ENCODE results near the gene MED26.

The MED26 gene

DNA sequence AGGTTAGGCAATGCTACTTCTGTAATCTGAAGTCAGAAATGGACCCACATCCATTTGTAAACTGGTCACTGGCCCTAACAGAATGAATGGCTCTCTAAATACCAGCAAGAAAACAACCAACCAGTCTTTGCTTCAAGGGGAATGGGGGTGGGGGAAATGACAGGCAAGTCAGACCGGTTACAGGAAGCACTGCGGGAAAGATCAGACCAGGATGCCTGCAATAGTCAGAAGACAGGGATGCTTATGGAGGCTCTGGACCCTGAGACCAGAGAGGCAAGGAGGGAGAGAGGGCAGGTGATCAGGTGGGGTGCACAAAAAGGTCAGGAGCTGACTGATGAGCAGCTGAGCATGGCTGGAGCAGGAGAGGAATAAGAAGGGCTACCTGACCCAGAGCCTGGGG lies 13.1 kb downstream of the MED26 start:
- no peaks in the 10 kb centered on the region for H3K27me3 Mint-ChIP-seq
- H3K27ac Mint-ChIP-seq: peak overlapping the region; percentile 58
- no peaks in the 10 kb centered on the region for H3K36me3 Mint-ChIP-seq
- CTCF ChIA-PET: interaction anchor here (0.6 kb wide), 1 partner anchor 638 kb away, joined by 3 read pairs; no protein-coding TSS in a partner anchor
- H3K4me3 Mint-ChIP-seq: no peak overlapping the region
- no peak for DNase-seq
- no peaks in the 10 kb centered on the region for H3K9me3 Mint-ChIP-seq
- peaks cover 63% of the 10 kb centered on the region for H3K4me1 Mint-ChIP-seq

DNA sequence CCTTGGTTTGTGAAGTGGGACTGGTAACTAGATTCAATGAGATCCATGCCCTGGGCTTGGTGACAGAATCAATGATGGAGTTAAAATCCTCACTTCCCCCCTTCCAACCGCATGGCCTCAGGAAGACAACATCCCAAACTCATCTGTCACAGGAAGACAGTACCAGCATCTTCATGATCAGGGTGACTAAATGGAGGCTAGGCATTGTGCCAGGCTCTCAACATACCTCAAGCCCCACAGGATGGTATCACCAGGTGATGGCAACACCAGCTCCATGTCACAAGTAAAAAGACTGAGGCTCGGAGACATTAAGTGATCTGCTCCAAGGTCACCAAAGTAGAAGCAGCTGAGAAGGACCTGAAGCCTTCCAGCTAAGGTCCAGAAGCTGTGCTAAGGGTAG lies 14.2 kb downstream of the MED26 start:
- H3K36me3 Mint-ChIP-seq: no peaks in the 10 kb centered on the region
- no peak for DNase-seq
- H3K9me3 Mint-ChIP-seq: no peaks in the 10 kb centered on the region
- H3K27ac Mint-ChIP-seq: no peak overlapping the region
- peaks cover 66% of the 10 kb centered on the region for H3K4me1 Mint-ChIP-seq
- CTCF ChIA-PET: interaction anchor here (0.6 to 1.0 kb wide), 2 partner anchors 86 to 109 kb away, joined by 3 read pairs; no protein-coding TSS in a partner anchor
- no peak overlapping the region for H3K4me3 Mint-ChIP-seq
- H3K27me3 Mint-ChIP-seq: no peaks in the 10 kb centered on the region

DNA sequence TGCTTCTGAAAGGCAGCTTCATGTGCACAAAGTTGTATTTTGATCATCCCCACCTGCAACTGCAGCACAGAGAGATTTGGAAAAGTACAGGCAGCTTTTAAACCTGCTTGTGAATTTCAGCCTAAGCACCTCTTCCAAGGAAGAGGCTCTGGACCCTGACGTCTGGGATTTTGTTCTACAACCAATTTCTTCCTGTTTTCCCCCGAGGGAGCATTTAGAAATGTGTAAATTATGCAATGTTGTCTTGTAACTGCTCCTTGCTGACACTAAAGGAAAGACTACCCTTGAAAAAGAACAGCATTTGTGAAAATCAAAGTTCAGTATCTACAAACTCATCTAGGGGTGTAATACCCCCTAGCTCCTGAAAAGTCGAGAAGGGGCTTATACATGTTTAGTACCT lies 15.4 kb downstream of the MED26 start:
- CTCF ChIA-PET: interaction anchor here (1.0 to 1.3 kb wide), 3 partner anchors 12 to 70 kb away, joined by 3 to 5 read pairs (median 4); no protein-coding TSS in a partner anchor
- H3K9me3 Mint-ChIP-seq: no peaks in the 10 kb centered on the region
- H3K27me3 Mint-ChIP-seq: no peaks in the 10 kb centered on the region
- no peak for DNase-seq
- H3K4me1 Mint-ChIP-seq: peaks cover 69% of the 10 kb centered on the region
- H3K36me3 Mint-ChIP-seq: peaks cover 2% of the 10 kb centered on the region
- H3K4me3 Mint-ChIP-seq: no peak overlapping the region
- H3K27ac Mint-ChIP-seq: no peak overlapping the region

DNA sequence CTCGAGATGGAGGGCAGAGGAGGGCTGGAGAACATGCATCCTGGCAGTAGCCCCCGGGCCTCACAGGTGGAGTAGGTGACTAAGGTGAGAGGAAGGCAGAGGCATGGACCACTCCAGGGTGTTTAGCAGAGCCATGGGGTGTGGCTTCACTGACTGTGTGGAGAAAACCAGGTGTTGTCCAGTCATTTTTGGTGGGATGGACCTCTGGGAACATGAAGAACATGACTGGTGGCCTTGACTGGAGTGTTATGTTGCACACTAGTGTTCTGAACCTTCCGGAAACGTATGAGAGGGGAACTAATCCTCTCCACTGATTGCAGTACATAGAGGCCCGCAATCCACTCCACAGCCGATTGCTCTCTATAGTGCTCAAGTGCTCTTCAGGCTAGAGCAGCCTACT lies 16.9 kb downstream of the MED26 start:
- no peak for DNase-seq
- no peaks in the 10 kb centered on the region for H3K9me3 Mint-ChIP-seq
- no peaks in the 10 kb centered on the region for H3K27me3 Mint-ChIP-seq
- no peak overlapping the region for H3K27ac Mint-ChIP-seq
- peaks cover 59% of the 10 kb centered on the region for H3K4me1 Mint-ChIP-seq
- H3K4me3 Mint-ChIP-seq: no peak overlapping the region
- H3K36me3 Mint-ChIP-seq: peaks cover 2% of the 10 kb centered on the region
- CTCF ChIA-PET: no interaction called here

DNA sequence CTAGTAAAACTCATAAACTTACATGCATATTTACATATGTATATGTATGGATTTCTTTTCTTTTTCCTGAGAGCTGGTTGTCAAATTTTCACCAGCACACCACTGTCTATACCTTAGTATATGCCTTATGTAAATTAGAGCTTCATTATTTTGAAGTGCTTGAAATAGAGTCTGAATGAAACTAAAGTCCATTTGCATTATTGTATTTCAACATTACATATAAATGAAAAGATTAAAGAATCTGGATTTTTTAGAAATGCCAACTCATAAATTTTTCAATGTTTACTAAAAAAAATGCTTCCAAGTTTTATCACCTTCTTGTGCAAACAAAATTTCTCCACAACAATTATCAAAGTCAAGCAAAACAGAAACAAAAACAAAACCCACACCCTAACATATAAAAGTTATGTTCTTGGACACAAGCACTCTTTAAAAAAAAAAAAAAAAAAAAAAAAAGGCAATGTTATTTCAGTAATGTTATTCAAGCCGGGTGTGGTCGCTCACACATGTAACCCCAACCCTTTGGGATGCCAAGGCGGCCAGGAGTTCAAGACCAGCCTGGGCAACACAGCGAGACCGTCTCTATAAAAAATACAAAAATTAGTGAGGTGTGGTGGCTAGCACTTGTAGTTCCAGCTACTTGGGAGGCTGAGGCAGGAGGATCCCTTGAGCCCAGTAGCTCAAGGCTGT lies 18.3 kb downstream of the MED26 start:
- Mint-ChIP-seq H3K36me3 (peaks cover 2% of the 10 kb centered on the region), H3K4me3 (no peak overlapping the region), H3K27me3 (no peaks in the 10 kb centered on the region), H3K4me1 (peaks cover 45% of the 10 kb centered on the region), H3K27ac (peak overlapping the region; percentile 51), H3K9me3 (no peaks in the 10 kb centered on the region)
- no peak for DNase-seq
- CTCF ChIA-PET: no interaction called here

DNA sequence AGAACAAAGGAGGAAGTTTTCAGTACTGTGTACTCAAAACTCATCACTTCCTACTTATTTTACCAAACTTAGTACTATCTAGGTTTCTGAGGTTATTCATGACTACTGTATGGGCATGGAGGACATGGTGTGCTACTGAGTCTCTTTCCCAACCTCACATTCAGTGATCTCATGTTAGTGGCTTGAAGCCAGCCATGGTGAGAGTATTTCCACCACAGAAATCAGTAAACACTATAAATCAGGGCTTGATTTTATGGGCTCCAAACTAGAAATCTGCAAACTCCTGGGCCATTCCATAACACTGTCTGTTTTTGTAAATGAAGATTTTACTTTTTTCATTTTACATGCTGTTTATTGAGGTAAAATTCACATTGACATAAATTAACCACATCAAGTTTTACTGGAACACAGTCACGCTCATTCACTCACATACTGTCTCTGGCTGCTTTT lies 19.7 kb downstream of the MED26 start:
- Mint-ChIP-seq H3K4me1 (peaks cover 37% of the 10 kb centered on the region), H3K27ac (peak overlapping the region; percentile 64), H3K4me3 (no peak overlapping the region), H3K27me3 (no peaks in the 10 kb centered on the region), H3K9me3 (no peaks in the 10 kb centered on the region), H3K36me3 (peaks cover 2% of the 10 kb centered on the region)
- DNase-seq: no peak
- CTCF ChIA-PET: no interaction called here

DNA sequence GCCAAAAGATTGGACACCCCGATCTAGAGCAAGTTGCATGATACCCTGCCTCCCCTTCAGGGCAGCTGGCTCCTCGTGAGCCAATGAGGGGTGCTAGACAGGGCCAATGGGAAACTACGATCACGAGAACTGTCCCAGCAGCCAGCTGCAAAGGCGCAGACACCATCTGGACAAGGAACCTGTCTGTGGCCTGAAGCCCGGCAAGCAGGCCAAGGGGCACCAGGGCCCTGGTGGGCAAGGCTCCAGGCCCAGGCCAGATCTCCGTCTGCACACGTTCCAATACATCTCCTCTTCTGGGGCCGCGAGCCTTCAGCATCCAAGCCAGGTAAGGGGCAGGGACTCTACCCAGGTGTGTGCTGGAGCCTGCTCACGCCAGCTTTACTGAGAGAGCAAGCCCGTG lies 20.2 kb downstream of the MED26 start:
- H3K9me3 Mint-ChIP-seq: no peaks in the 10 kb centered on the region
- peaks cover 2% of the 10 kb centered on the region for H3K36me3 Mint-ChIP-seq
- CTCF ChIA-PET: no interaction called here
- H3K27me3 Mint-ChIP-seq: no peaks in the 10 kb centered on the region
- no peak overlapping the region for H3K4me3 Mint-ChIP-seq
- H3K4me1 Mint-ChIP-seq: peaks cover 37% of the 10 kb centered on the region
- DNase-seq: no peak
- no peak overlapping the region for H3K27ac Mint-ChIP-seq

DNA sequence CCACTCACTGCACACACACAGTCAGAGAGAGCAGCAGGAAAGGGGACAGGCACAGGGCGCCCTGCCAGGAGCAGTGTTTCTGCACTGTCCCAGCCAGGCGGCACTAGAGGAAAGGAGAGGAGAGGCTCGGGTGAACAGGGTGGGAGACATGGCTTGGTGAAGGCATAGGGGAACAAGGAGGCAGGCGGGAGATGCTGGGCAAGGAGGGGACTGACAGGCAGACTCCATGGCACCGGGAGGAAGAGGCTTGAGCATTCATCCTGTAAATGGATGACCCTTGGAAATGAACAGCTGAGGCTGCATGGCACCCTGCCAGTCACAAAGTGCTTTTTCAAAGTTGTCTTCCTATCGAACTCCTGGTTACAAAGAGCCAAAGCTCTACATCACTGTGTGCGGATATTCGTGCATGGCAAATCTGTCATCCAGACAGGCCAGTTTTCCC lies 22.4 kb downstream of the MED26 start:
- Mint-ChIP-seq H3K27me3 (no peaks in the 10 kb centered on the region), H3K36me3 (peaks cover 2% of the 10 kb centered on the region), H3K27ac (no peak overlapping the region), H3K9me3 (no peaks in the 10 kb centered on the region), H3K4me1 (peaks cover 17% of the 10 kb centered on the region), H3K4me3 (no peak overlapping the region)
- CTCF ChIA-PET: no interaction called here
- DNase-seq: no peak

DNA sequence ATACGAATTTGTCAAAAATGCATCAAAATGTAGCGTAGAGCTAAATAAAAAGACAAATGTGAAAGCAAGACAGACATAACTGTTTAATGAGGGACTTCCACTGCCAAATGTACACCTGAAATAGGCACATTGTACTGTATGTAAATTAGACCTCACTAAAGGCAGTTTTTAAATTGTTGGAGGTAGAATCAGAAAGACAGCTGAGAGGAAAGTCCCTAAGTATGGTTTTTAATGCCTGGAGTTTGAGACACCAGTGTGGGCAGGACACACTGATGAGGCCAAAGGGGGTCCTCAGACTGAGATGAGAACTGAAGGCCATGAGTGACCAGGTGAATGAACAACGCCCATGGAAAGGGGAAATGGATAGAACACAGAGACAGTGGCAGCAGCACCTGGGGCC lies 22.9 kb downstream of the MED26 start:
- no peak for DNase-seq
- Mint-ChIP-seq H3K4me3 (no peak overlapping the region), H3K36me3 (peaks cover 2% of the 10 kb centered on the region), H3K4me1 (peaks cover 14% of the 10 kb centered on the region), H3K27ac (no peak overlapping the region), H3K9me3 (no peaks in the 10 kb centered on the region), H3K27me3 (no peaks in the 10 kb centered on the region)
- CTCF ChIA-PET: no interaction called here

DNA sequence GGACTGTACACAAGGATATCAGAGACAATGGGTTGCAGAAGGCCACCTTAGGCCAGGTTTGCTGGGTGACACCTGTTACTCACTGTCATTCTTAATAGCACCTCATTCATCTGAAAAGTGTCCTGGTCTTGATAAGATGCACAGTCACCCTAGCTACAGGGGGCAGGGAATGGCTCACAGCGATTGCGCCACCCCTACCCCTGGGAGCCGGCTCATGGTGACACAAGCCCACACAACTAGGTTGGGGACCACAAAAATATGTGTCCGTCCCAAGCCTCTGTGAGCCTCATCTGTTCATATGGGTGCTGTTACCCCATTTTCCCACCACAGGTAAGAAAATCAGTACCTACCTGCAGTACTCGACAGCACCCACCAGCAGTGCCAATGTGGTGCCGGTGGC lies 23.4 kb downstream of the MED26 start:
- Mint-ChIP-seq H3K27ac (no peak overlapping the region), H3K4me1 (peaks cover 10% of the 10 kb centered on the region), H3K36me3 (peaks cover 2% of the 10 kb centered on the region), H3K9me3 (no peaks in the 10 kb centered on the region), H3K27me3 (no peaks in the 10 kb centered on the region), H3K4me3 (no peak overlapping the region)
- DNase-seq: no peak
- CTCF ChIA-PET: no interaction called here

DNA sequence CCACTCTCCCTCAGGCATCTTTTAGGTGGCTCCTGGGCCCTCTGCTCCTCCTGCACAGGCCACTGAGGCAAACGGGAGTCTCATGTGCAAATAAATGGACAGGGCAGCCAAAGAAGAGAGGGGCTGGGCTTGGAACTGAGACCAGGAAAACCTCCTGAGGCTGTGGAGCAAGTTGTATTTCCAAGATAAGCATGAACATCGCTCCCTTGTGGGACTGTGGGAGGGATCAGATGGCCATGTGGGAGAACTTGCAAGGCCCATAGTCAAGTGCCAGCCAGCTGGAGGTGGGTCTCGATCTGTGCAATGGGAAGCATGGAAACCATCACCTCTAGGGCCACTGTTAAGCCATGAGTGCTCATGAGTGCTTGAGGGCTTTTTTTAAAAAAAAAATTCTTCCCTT lies 24.9 kb downstream of the MED26 start:
- H3K27me3 Mint-ChIP-seq: no peaks in the 10 kb centered on the region
- no peak overlapping the region for H3K4me3 Mint-ChIP-seq
- no peaks in the 10 kb centered on the region for H3K9me3 Mint-ChIP-seq
- peaks cover 7% of the 10 kb centered on the region for H3K4me1 Mint-ChIP-seq
- H3K27ac Mint-ChIP-seq: no peak overlapping the region
- H3K36me3 Mint-ChIP-seq: no peaks in the 10 kb centered on the region
- no peak for DNase-seq
- CTCF ChIA-PET: no interaction called here

DNA sequence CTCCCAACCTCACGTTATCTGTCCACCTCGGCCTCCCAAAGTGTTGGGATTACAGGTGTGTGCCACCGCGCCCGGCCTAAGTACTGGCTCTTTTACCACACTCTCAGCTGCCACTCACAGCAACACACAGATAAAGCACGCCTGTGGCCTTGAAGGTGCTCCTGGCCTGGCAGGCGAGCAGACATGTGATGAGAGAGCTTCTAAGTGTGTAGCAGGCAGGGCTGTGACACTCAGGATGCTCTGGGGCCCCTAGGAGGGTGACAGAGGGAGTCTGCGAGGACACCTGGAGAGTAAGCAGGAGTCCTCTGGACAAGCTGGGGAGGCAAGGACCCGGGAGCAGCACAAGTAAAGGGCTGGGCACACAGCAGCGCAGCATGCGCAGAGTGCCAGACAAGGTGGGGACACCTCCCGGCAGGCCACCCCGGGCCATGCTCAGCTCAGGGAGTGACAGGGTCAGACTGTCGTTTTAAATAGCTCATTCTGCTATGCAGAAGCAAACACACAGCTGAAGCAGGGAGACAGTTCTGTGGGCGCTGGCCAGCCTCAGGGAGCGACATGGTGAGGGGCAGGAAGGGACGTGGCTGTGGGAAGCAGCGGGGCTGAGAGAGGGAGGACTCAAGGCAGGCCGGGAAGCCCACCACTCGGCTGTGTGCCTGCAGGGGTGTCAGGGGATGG lies 26.5 kb downstream of the MED26 start:
- DNase-seq: no peak
- Mint-ChIP-seq H3K36me3 (peaks cover 1% of the 10 kb centered on the region), H3K4me3 (no peak overlapping the region), H3K9me3 (no peaks in the 10 kb centered on the region), H3K27ac (no peak overlapping the region), H3K27me3 (no peaks in the 10 kb centered on the region), H3K4me1 (peaks cover 16% of the 10 kb centered on the region)
- CTCF ChIA-PET: interaction anchor here (1.1 kb wide), 1 partner anchor 15 kb away, joined by 3 read pairs; no protein-coding TSS in a partner anchor

DNA sequence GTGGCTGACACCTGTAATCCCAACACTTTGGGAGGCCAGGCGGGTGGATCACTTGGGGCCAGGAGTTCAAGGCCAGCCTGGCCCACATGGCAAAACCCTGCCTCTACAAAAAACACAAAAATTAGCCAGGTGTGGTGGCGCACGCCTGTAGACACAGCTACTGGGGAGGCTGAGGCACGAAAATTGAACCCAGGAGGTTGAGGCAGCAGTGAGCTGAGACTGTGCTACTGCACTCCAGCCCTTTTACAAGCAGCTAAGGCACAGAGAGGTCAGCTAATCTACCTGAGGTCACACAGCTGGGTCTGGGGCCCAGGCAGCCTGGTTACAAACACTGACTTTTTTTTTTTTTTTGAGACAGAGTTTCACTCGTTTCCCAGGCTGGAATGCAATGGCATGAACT lies 27.2 kb downstream of the MED26 start:
- Mint-ChIP-seq H3K27ac (no peak overlapping the region), H3K9me3 (no peaks in the 10 kb centered on the region), H3K36me3 (peaks cover 1% of the 10 kb centered on the region), H3K27me3 (no peaks in the 10 kb centered on the region), H3K4me1 (peaks cover 22% of the 10 kb centered on the region), H3K4me3 (no peak overlapping the region)
- CTCF ChIA-PET: interaction anchor here (1.1 kb wide), 1 partner anchor 16 kb away, joined by 3 read pairs; no protein-coding TSS in a partner anchor
- DNase-seq: no peak

DNA sequence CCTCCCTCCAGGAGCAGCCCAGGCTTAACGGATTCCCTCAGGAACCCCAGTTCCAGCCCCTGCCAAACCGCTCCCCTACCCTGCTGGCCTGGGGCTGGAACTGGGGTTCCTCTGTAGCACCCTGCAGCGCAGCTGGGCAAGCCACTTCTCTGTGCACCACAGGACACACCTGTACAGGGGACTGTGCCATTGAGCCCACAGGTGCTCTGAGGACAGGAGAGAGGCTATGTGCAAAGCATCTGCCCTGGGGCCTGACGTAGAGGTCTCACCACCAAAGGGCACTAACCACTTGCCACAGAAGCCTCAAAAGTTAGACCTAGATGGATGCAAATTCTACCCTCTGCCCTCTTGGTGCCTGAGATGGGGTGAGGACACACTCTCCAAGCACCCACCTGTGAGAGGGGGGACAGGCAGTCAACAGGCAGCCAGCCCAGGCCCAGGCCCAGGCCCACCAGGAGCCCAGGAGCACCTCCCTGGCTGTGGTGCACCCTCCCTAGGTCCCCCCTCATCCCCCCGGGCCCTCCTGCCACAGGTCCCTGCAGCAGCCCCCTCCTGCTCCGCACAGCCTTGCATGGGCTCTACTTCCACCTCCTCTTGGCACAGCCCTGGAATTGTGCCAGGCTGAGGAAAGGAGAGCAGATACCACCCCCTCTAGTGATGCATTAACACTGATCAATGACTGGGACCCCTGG lies 28.2 kb downstream of the MED26 start:
- Mint-ChIP-seq H3K4me1 (peaks cover 32% of the 10 kb centered on the region), H3K36me3 (peaks cover 5% of the 10 kb centered on the region), H3K27me3 (no peaks in the 10 kb centered on the region), H3K27ac (no peak overlapping the region), H3K4me3 (no peak overlapping the region), H3K9me3 (no peaks in the 10 kb centered on the region)
- CTCF ChIA-PET: interaction anchor here (0.6 kb wide), 1 partner anchor 492 kb away, joined by 3 read pairs; no protein-coding TSS in a partner anchor
- no peak for DNase-seq

All from activated naive CD4-positive, alpha-beta T cell treated with anti-CD3 and anti-CD28 coated beads, Interleukin-2, amount 10 ng/mL, durations not matched to agents 7 days and 5 days (primary cell).